CD4-positive, alpha-beta T cell treated with Interleukin-12 subunit alpha and Interleukin-12 subunit beta, for 1 hour (primary cell): ENCODE measurements around the gene ADAMTS3.

Experiments
- DNase-seq: peaks from one replicate; pipeline ENCODE4 v3.0.0-alpha.2; 2020

The ADAMTS3 gene

GRCh38 chr4:72394012-72394663 is 174.9 kb downstream of the ADAMTS3 start:
- DNase-seq, result no peak

GRCh38 chr4:72391281-72391680 is 177.7 kb downstream of the ADAMTS3 start:
- DNase-seq, result no peak

- DNase-seq, result no peak
Measured at GRCh38 chr4:72390409-72390808, 178.6 kb downstream of the ADAMTS3 start.

GRCh38 chr4:72388521-72388920 is 180.5 kb downstream of the ADAMTS3 start:
- DNase-seq, result no peak

- DNase-seq, result no peak
Measured at GRCh38 chr4:72387959-72388358, 181.1 kb downstream of the ADAMTS3 start.

GRCh38 chr4:72383439-72383838 is 185.6 kb downstream of the ADAMTS3 start:
- DNase-seq, result no peak

GRCh38 chr4:72378901-72379300 is 190.1 kb downstream of the ADAMTS3 start:
- DNase-seq, result no peak

- DNase-seq, result no peak
Measured at GRCh38 chr4:72377491-72378194, 191.4 kb downstream of the ADAMTS3 start.

- no peak for DNase-seq
Measured at GRCh38 chr4:72376901-72377300, 192.1 kb downstream of the ADAMTS3 start.

- no peak for DNase-seq
Measured at GRCh38 chr4:72375073-72375736, 193.8 kb downstream of the ADAMTS3 start.

- DNase-seq, result no peak
Measured at GRCh38 chr4:72374159-72374558, 194.9 kb downstream of the ADAMTS3 start.

GRCh38 chr4:72366601-72367000 is 202.4 kb downstream of the ADAMTS3 start:
- DNase-seq, result no peak

- no peak for DNase-seq
Measured at GRCh38 chr4:72365981-72366380, 203.0 kb downstream of the ADAMTS3 start.

GRCh38 chr4:72365016-72365415 is 204.0 kb downstream of the ADAMTS3 start:
- no peak for DNase-seq

- DNase-seq, result no peak
Measured at GRCh38 chr4:72360075-72360474, 208.9 kb downstream of the ADAMTS3 start.

- DNase-seq, result no peak
Measured at GRCh38 chr4:72358483-72358882, 210.5 kb downstream of the ADAMTS3 start.

GRCh38 chr4:72357908-72358307 is 211.1 kb downstream of the ADAMTS3 start:
- DNase-seq, result no peak

GRCh38 chr4:72352711-72353110 is 216.3 kb downstream of the ADAMTS3 start:
- no peak for DNase-seq

- DNase-seq, result no peak
Measured at GRCh38 chr4:72351521-72351920, 217.5 kb downstream of the ADAMTS3 start.

GRCh38 chr4:72348701-72349100 is 220.3 kb downstream of the ADAMTS3 start:
- DNase-seq, result no peak

GRCh38 chr4:72344418-72344817 is 224.6 kb downstream of the ADAMTS3 start:
- no peak for DNase-seq

GRCh38 chr4:72341432-72341820 is 227.6 kb downstream of the ADAMTS3 start:
- no peak for DNase-seq

- no peak for DNase-seq
Measured at GRCh38 chr4:72340803-72341431, 228.1 kb downstream of the ADAMTS3 start.

GRCh38 chr4:72338060-72338459 is 231.0 kb downstream of the ADAMTS3 start:
- DNase-seq, result no peak
